BJ (cell line): Measurements from ENCODE around the gene SLC15A4. TPM values are rescaled to one million over a fixed set of nuclear protein-coding genes. Genes with fewer than 3 reads are reported as not detected.
"Not testable (repeated sequence)": the region's sequence is repeated elsewhere in the genome, so short reads cannot be mapped to it uniquely, and the experiment has no call there.

Experiments
- CTCF ChIA-PET: fragments of 350-600 bp; formaldehyde crosslinking; extraction: SDS; loops from one replicate; lab custom pipeline; 2021; ENCODE audit warnings: antibody characterized with exemption, inconsistent platforms; lab: Yijun Ruan, JAX
- POLR2A ChIA-PET: fragments of 300-600 bp; sonication (Branson Sonifier 250); formaldehyde crosslinking; extraction: SDS; loops from one replicate; lab custom pipeline; 2021; ENCODE audit warnings: antibody characterized with exemption; lab: Charles Lee
- DNase-seq: peaks from one replicate; pipeline ENCODE4 v3.0.0-alpha.2; 2011; ENCODE audit warnings: low read depth
- H3K27me3 ChIP-seq: 2 replicates; pipeline ENCODE4 v1.6.0; 2011; ENCODE audit warnings: low read length; ENCODE audit not compliant: control insufficient read depth, insufficient read depth
- H3K36me3 ChIP-seq: 2 replicates; pipeline ENCODE4 v1.5.1; 2011; ENCODE audit warnings: low read length; ENCODE audit not compliant: control insufficient read depth, insufficient read depth
- H3K4me3 ChIP-seq: 2 replicates; pipeline ENCODE4 v1.5.1; 2011; ENCODE audit warnings: low read depth, mild to moderate bottlenecking, control low read depth, low read length
- polyA plus RNA-seq: library from polyadenylated mRNA; depleted of rRNA; stranded (reverse); fragments of >200 nt; gene quantifications from 2 replicates; pipeline ENCODE4 v1.2.3, GENCODE V29; 2011
- TF ChIP-seq, protein P1 (sequence below): IDR thresholded peaks from 2 replicates; pipeline ENCODE4 v1.5.1; 2011; ENCODE audit warnings: low read depth, mild to moderate bottlenecking, control low read depth, inconsistent platforms, low read length, moderate library complexity; ENCODE audit not compliant: insufficient read depth

The SLC15A4 gene
- polyA plus RNA-seq, 1 experiment = 21.8 TPM

DNA sequence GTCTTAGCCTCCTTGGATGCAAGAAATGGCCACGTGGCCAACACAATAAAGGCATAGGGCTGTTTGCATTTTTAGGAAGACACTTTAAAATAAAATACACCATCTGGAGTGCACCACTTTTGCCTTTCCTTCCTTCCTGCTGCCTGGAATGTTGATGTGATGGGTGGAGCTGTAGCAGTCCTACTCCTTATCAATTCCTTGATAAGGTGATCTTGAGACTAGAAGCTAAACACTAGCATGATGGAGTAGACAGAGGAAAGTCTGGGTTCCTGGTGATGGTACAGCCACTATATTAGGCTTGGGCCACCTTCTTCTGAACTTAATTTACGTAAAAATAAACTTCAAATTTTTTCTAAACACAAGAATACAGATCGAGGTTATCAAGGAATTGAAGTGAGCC, 26.6 kb upstream of the SLC15A4 start:
- TF ChIP-seq, protein P1, sequence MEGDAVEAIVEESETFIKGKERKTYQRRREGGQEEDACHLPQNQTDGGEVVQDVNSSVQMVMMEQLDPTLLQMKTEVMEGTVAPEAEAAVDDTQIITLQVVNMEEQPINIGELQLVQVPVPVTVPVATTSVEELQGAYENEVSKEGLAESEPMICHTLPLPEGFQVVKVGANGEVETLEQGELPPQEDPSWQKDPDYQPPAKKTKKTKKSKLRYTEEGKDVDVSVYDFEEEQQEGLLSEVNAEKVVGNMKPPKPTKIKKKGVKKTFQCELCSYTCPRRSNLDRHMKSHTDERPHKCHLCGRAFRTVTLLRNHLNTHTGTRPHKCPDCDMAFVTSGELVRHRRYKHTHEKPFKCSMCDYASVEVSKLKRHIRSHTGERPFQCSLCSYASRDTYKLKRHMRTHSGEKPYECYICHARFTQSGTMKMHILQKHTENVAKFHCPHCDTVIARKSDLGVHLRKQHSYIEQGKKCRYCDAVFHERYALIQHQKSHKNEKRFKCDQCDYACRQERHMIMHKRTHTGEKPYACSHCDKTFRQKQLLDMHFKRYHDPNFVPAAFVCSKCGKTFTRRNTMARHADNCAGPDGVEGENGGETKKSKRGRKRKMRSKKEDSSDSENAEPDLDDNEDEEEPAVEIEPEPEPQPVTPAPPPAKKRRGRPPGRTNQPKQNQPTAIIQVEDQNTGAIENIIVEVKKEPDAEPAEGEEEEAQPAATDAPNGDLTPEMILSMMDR = no peak
- Histone ChIP-seq H3K4me3 (no peak overlapping the region), H3K36me3 (no peaks in the 10 kb centered on the region), H3K27me3 (no peaks in the 10 kb centered on the region)
- CTCF ChIA-PET = no interaction called here
- no peak for DNase-seq
- POLR2A ChIA-PET = no interaction called here

DNA sequence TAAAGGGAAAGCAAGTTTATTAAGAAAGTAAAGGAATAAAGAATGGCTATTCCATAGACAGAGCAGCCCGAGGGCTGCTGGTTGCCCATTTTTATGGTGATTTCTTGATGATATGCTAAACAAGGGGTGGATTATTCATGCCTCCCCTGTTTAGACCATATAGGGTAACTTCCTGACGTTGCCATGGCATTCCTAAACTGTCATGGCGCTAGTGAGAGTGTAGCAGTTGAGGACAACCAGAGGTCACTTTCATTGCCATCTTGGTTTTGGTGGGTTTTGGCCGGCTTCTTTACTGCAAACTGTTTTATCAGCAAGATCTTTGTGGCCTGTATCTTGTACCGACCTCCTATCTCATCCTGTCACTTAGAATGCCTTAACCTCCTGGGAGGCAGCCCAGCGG, 26.0 kb upstream of the SLC15A4 start:
- CTCF ChIA-PET, POLR2A ChIA-PET, H3K36me3 ChIP-seq, H3K4me3 ChIP-seq, H3K27me3 ChIP-seq, DNase-seq: not testable (repeated sequence)

DNA sequence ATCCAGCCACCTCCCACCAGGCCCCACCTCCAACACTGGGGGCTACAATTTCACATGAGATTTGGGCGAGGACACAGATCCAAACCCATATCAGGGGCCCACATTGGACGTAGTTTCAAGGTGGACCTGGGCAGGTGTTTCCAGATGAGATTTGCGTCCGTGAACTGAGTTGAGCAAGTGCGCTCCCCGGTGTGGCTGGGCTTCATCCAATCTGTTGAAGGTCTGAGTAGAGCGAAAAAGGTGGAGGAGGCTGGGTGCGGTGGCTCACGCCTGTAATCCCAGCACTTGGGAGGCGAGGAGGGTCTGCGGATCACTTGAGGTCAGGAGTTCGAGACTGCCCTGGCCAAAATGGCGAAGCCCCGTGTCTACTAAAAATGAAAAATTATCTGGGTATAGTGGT, 24.6 kb upstream of the SLC15A4 start:
- H3K36me3 ChIP-seq = no peaks in the 10 kb centered on the region
- no peaks in the 10 kb centered on the region for H3K27me3 ChIP-seq
- ChIA-PET POLR2A (no interaction called here), CTCF (no interaction called here)
- no peak for DNase-seq
- TF ChIP-seq, protein P1 = no peak
- no peak overlapping the region for H3K4me3 ChIP-seq

DNA sequence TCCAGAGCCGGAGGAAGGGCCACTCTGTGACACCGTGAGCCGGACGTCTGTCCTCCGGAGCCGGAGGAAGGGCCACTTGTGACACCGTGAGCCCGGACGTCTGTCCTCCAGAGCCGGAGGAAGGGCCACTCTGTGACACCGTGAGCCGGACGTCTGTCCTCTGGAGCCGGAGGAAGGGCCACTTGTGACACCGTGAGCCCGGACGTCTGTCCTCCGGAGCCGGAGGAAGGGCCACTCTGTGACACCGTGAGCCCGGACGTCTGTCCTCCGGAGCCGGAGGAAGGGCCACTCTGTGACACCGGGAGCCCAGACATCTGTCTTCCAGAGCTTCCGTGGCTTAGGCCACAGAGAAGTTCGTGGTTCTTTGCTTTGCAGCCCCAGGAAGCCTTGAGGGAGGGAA, 22.9 kb upstream of the SLC15A4 start:
- DNase-seq, CTCF ChIA-PET, POLR2A ChIA-PET, H3K36me3 ChIP-seq, H3K27me3 ChIP-seq, H3K4me3 ChIP-seq: not testable (repeated sequence)

DNA sequence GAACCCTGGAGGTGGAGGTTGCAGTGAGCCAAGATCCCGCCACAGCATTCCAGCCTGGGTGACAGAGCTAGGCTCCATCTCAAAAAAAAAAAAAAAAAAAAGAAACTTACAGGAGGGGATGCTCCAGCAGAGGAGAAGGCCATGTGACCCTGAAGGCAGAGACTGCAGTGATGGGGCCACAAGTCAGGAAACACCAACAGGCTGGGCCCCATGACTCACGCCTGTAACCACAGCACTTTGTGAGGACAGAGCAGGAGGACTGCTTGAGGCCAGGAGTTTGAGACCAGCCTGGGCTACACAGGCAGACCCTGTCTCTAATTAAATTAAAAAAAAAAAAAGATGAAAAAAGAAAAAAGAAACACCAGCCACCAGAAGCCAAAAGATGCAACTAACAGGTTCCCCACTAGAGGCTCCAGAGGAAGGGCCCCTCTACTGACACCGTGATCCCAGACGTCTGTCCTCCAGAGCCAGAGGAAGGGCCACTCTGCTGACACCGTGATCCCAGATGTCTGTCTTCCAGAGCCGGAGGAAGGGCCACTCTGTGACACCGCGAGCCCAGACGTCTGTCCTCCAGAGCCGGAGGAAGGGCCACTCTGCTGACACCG, 20.4 kb upstream of the SLC15A4 start:
- Histone ChIP-seq H3K36me3 (no peaks in the 10 kb centered on the region), H3K27me3 (no peaks in the 10 kb centered on the region), H3K4me3 (no peak overlapping the region)
- TF ChIP-seq, protein P1 = no peak
- no peak for DNase-seq
- CTCF ChIA-PET = no interaction called here
- POLR2A ChIA-PET = no interaction called here

DNA sequence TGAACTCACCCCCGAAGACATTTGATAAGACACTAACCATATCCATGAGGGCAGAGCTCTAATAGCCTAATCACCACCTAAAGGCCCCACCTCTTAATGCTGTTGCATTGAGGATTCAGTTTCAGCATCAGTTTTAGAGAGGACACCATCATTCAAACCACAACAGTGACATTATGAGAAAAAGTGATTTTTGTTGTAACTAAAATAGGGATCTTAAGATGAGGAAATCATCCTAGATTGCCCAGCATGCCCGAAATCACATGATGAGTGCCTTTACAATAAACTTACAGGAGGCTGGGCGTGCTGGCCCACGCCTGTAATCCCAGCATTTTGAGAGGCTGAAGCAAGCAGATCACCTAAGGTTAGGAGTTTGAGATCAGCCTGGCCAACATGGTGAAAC, 19.8 kb upstream of the SLC15A4 start:
- Histone ChIP-seq H3K36me3 (no peaks in the 10 kb centered on the region), H3K4me3 (no peak overlapping the region), H3K27me3 (no peaks in the 10 kb centered on the region)
- ChIA-PET CTCF (no interaction called here), POLR2A (no interaction called here)
- TF ChIP-seq, protein P1 = no peak
- no peak for DNase-seq
